Peyer's patch (tissue), 4 donors: ENCODE data around the gene ATP11A.

ENCODE experiments used
- POLR2A ChIP-seq, 2 donors: fragments of 450-650 bp; IDR thresholded peaks; one replicate each; pipeline ENCODE4 v1.5.1; 2017; ENCODE audit warnings: antibody characterized with exemption in 2 of 2, mild to moderate bottlenecking in 2 of 2, moderate library complexity in 2 of 2
- TF ChIP-seq, protein P1 (sequence below), 6 experiments: fragments of 450-650 bp in 4 of 6; fragments of 200-600 bp in 2 of 6; sonication (generic) in 1 of 6; IDR thresholded peaks; one replicate each; pipeline ENCODE4 v1.5.1; 2017 to 2019; ENCODE audit warnings: antibody characterized with exemption in 6 of 6, mild to moderate bottlenecking in 3 of 6, moderate library complexity in 1 of 6

- TF ChIP-seq, protein P1, sequence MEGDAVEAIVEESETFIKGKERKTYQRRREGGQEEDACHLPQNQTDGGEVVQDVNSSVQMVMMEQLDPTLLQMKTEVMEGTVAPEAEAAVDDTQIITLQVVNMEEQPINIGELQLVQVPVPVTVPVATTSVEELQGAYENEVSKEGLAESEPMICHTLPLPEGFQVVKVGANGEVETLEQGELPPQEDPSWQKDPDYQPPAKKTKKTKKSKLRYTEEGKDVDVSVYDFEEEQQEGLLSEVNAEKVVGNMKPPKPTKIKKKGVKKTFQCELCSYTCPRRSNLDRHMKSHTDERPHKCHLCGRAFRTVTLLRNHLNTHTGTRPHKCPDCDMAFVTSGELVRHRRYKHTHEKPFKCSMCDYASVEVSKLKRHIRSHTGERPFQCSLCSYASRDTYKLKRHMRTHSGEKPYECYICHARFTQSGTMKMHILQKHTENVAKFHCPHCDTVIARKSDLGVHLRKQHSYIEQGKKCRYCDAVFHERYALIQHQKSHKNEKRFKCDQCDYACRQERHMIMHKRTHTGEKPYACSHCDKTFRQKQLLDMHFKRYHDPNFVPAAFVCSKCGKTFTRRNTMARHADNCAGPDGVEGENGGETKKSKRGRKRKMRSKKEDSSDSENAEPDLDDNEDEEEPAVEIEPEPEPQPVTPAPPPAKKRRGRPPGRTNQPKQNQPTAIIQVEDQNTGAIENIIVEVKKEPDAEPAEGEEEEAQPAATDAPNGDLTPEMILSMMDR (IDR thresholded peaks at IDR 0.05), result no peak
- TF ChIP-seq POLR2A (IDR thresholded peaks at IDR 0.05), result no peak
Observed at GRCh38 chr13:112828756-112829155, 138.9 kb downstream of the ATP11A start.
